PFSK-1 (cell line): Measurements from ENCODE around the gene MBTD1.

Source experiments
- FOXP2 ChIP-seq: optimal IDR thresholded peaks from 2 replicates; pipeline ENCODE3; 2011; ENCODE audit warnings: borderline replicate concordance, control low read depth, inconsistent platforms; ENCODE audit not compliant: insufficient read depth; ENCODE audit errors: extremely low read length, extremely low read depth
- POLR2AphosphoS5 ChIP-seq: IDR thresholded peaks from 2 replicates; pipeline ENCODE4 v1.6.1; 2012; ENCODE audit warnings: low read depth, mild to moderate bottlenecking, control low read depth, low read length, moderate library complexity
- SIN3A ChIP-seq: IDR thresholded peaks from 2 replicates; pipeline ENCODE4 v1.6.1; 2012; ENCODE audit warnings: mild to moderate bottlenecking, low read length, moderate library complexity, borderline replicate concordance; ENCODE audit not compliant: insufficient read depth
- TAF1 ChIP-seq: IDR thresholded peaks from 2 replicates; pipeline ENCODE4 v1.6.1; 2012; ENCODE audit warnings: low read length, control low read depth, borderline replicate concordance; ENCODE audit not compliant: insufficient read depth
- TF ChIP-seq, protein P1 (sequence below), 2 experiments: IDR thresholded peaks; 2 replicates each; pipeline versions ENCODE4 v1.6.1 to v1.8.0; 2011 to 2012; ENCODE audit warnings: low read depth in 2 of 2, low read length in 2 of 2, control low read depth in 1 of 2, inconsistent platforms in 1 of 2, mild to moderate bottlenecking in 1 of 2, moderate library complexity in 1 of 2; ENCODE audit not compliant: insufficient read depth in 1 of 2

The MBTD1 gene

DNA sequence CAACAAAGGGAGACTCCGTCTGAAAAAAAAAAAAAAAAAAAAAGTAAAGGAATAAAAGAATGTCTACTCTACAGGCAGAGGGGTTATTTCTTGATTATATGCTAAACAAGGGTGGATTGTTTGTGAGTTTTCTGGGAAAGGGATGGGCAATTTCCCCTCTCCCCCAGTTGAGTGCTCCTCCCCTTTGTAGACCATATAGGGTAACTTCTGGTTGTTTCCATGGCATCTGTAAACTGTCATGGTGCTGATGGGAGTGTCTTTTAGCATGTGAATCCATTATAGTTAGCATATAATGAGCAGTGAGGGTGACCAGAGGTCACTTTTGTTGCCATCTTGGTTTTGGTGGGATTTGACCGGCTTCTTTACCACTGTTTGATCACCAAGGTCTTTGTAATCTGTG, 110.7 kb downstream of the MBTD1 start:
- TF ChIP-seq POLR2AphosphoS5 = no peak
- TF ChIP-seq TAF1 = no peak
- no peak for TF ChIP-seq SIN3A
- TF ChIP-seq, protein P1, sequence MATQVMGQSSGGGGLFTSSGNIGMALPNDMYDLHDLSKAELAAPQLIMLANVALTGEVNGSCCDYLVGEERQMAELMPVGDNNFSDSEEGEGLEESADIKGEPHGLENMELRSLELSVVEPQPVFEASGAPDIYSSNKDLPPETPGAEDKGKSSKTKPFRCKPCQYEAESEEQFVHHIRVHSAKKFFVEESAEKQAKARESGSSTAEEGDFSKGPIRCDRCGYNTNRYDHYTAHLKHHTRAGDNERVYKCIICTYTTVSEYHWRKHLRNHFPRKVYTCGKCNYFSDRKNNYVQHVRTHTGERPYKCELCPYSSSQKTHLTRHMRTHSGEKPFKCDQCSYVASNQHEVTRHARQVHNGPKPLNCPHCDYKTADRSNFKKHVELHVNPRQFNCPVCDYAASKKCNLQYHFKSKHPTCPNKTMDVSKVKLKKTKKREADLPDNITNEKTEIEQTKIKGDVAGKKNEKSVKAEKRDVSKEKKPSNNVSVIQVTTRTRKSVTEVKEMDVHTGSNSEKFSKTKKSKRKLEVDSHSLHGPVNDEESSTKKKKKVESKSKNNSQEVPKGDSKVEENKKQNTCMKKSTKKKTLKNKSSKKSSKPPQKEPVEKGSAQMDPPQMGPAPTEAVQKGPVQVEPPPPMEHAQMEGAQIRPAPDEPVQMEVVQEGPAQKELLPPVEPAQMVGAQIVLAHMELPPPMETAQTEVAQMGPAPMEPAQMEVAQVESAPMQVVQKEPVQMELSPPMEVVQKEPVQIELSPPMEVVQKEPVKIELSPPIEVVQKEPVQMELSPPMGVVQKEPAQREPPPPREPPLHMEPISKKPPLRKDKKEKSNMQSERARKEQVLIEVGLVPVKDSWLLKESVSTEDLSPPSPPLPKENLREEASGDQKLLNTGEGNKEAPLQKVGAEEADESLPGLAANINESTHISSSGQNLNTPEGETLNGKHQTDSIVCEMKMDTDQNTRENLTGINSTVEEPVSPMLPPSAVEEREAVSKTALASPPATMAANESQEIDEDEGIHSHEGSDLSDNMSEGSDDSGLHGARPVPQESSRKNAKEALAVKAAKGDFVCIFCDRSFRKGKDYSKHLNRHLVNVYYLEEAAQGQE (IDR thresholded peaks at IDR 0.05; ENCODE audit: insufficient read depth in 1 of 2, low read depth in 2 of 2, low read length in 2 of 2) = no peak
- TF ChIP-seq FOXP2 = no peak

DNA sequence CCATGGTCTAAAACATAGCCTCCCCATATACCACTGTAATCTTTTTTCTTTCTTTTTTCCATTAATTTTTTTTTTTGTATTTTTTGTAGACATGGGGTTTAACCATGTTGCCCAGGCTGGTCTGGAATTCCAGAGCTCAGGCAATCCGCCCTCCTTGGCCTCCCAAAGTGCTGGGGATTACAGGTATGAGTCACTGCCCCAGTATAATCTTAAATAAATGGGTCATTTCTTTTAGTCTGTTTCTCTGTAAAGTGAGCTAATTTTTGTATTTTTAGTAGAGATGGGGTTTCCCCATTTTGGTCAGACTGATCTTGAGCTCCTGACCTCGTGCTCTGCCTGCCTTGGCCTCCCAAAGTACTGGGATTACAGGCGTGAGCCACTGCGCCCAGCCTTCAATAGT, 112.2 kb downstream of the MBTD1 start:
- TF ChIP-seq POLR2AphosphoS5 = no peak
- TF ChIP-seq, protein P1 (IDR thresholded peaks at IDR 0.05; ENCODE audit: insufficient read depth in 1 of 2, low read depth in 2 of 2, low read length in 2 of 2) = no peak
- TF ChIP-seq TAF1 = no peak
- no peak for TF ChIP-seq SIN3A
- no peak for TF ChIP-seq FOXP2

DNA sequence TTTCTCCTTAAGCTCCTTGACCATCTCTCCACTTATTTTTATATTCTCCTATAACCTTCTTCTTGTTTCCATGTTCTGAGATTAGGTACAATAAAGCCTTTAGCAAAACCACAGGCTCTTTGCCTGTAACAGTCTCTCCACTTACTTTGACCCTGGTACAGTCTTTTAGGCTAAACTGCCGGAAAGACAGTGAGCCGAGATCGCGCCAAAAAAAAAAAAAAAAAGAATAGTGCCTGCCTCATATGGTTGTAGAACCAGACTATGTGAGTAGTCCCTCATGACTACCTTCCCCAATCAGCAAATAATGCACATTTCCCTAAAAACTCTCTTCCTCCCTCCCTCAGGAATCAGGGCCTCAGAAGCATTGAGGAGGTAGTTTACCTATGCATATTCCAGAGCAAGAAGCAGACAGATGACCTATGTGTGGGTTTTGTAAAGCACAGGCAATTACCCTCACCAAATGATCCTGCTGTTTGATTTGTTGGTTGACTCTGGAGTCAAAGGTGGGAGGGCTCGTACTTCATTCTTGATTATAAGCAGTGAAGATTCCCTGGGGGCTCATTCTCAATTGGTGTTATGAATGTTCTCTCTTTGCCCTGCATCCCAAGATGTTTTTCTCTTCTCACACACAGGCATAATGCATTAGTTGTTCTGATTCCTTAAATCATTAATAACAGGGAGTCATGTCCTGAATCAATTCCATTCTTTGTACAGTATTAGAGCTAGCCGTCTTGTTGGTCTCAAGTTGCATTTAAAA, 115.4 kb downstream of the MBTD1 start:
- TF ChIP-seq, protein P1 (IDR thresholded peaks at IDR 0.05; ENCODE audit: insufficient read depth in 1 of 2, low read depth in 2 of 2, low read length in 2 of 2) = no peak
- TF ChIP-seq FOXP2 = no peak
- TF ChIP-seq SIN3A = no peak
- TF ChIP-seq POLR2AphosphoS5 = no peak
- TF ChIP-seq TAF1 = no peak

DNA sequence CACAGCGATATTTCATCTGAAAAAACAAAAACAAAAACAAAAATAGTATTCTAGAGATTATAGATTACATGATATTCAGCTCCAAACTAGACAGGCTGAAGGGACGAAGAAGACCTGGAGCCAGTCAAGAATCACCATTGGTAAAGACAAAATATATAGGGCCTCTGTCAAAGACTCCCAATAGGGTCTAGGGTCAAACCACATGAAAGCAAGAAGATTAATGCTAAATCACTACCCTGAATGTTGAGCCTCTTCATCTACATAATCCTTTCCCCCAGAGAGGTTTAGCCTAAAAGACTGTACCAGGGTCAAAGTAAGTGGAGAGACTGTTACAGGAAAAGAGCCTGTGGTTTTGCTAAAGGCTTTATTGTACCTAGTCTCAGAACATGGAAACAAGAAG, 117.3 kb downstream of the MBTD1 start:
- TF ChIP-seq SIN3A (no peak), TAF1 (no peak), POLR2AphosphoS5 (no peak), FOXP2 (no peak)
- TF ChIP-seq, protein P1 (IDR thresholded peaks at IDR 0.05; ENCODE audit: insufficient read depth in 1 of 2, low read depth in 2 of 2, low read length in 2 of 2) = no peak

DNA sequence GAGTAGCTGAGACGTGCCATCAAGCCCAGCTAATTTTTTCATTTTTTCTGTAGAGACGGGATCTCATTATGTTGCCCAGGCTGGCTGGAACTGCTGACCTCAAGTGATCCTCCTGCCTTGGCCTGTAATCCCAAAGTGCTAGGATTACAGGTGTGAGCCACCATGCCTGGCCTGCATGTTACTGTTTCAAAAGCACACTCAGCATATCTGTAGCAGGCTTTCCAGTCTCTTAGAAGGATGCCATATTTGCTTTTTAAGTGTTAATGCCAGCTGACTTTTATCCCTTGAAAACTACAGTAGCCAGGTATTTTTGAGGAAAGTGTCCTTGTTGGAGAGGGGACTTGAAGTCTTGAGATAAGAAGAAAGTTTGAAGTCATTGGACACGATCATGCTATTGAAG, 123.9 kb downstream of the MBTD1 start:
- TF ChIP-seq FOXP2 (no peak), TAF1 (no peak), POLR2AphosphoS5 (no peak), SIN3A (no peak)
- TF ChIP-seq, protein P1 (IDR thresholded peaks at IDR 0.05; ENCODE audit: insufficient read depth in 1 of 2, low read depth in 2 of 2, low read length in 2 of 2) = no peak
